HUES64 (cell line): ENCODE measurements around the gene INSM1.
A peak's percentile ranks its signal among the peaks of the same experiment; 100 is the strongest.

ENCODE experiments used
- H3K27ac ChIP-seq: 2 replicates; pipeline ENCODE4 v1.7.0; 2013; ENCODE audit warnings: low read depth, low read length, inconsistent platforms
- H3K27me3 ChIP-seq: 2 replicates; pipeline ENCODE4 v1.6.1; 2013; ENCODE audit warnings: mild to moderate bottlenecking, low read length; ENCODE audit not compliant: insufficient read depth
- H3K36me3 ChIP-seq: 2 replicates; pipeline ENCODE4 v1.6.1; 2013; ENCODE audit warnings: mild to moderate bottlenecking, low read length; ENCODE audit not compliant: insufficient read depth
- H3K4me1 ChIP-seq: 2 replicates; pipeline ENCODE4 v1.6.1; 2013; ENCODE audit warnings: mild to moderate bottlenecking, low read length, moderate library complexity; ENCODE audit not compliant: insufficient read depth
- H3K4me3 ChIP-seq: 2 replicates; pipeline ENCODE4 v1.5.1; 2013; ENCODE audit warnings: mild to moderate bottlenecking, low read length, moderate library complexity
- H3K9ac ChIP-seq: 2 replicates; pipeline ENCODE4 v1.6.1; 2013; ENCODE audit warnings: mild to moderate bottlenecking, low read depth, low read length
- H3K9me3 ChIP-seq: 2 replicates; pipeline ENCODE4 v1.6.1; 2013; ENCODE audit warnings: low read depth, low read length; ENCODE audit not compliant: insufficient read depth
- WGBS: fragments of 150-250, 120-280 bp; methylation state at CpG from one replicate; pipeline ENCODE4 v1.1.7; 2013; ENCODE audit warnings: missing lambda C conversion rate; 5-methylcytosine and 5-hydroxymethylcytosine counted together

Gene INSM1

GRCh38 chr20:20370094-20370575, 2.2 kb downstream of the INSM1 start:
- H3K27me3 ChIP-seq = peaks cover 100% of the 10 kb centered on the region
- H3K36me3 ChIP-seq = no peaks in the 10 kb centered on the region
- no peak overlapping the region for H3K27ac ChIP-seq
- no peak overlapping the region for H3K9ac ChIP-seq
- H3K4me1 ChIP-seq = peaks cover 45% of the 10 kb centered on the region
- no peaks in the 10 kb centered on the region for H3K9me3 ChIP-seq
- 4% methylated on average over 7 of the region's 10 CpGs for WGBS
- H3K4me3 ChIP-seq = peak overlapping the region; percentile 48

- Histone ChIP-seq H3K4me3 (peak overlapping the region; percentile 21), H3K4me1 (peaks cover 37% of the 10 kb centered on the region), H3K9ac (0 out of 2 replicates have a peak overlapping the region, but pooled peaks have one; percentile 19), H3K27ac (peak overlapping the region; percentile 78), H3K27me3 (peaks cover 99% of the 10 kb centered on the region), H3K9me3 (no peaks in the 10 kb centered on the region), H3K36me3 (no peaks in the 10 kb centered on the region)
- 16% methylated on average over 7 of the region's 7 CpGs for WGBS
These were observed 3.2 kb downstream of the INSM1 start for GRCh38 chr20:20371083-20371482.

DNA sequence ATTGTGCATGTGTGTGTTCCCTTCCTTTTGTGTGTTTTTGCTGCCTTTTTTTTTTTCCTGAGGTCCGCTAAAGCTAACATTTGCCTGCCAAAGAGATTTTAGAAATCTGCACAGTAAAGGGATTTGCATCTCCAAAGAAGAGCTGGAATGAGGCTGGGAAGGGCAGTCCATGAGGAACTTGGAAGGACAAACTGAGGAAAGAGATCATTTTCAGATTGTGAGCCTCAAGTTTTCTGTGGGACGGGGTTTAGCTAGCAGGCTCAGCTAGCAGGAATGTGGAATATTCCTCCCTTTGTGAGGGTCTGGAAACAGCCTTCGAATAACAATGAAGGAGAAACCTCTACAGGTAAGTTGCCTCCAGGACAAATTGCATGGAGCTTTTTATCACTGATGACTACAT, 3.8 kb downstream of the INSM1 start:
- Histone ChIP-seq H3K9me3 (no peaks in the 10 kb centered on the region), H3K27ac (peak overlapping the region; percentile 78), H3K9ac (peak overlapping the region; percentile 19; the same call in 1 of the 2 replicates), H3K27me3 (peaks cover 93% of the 10 kb centered on the region), H3K4me3 (peak overlapping the region; percentile 21), H3K4me1 (peaks cover 33% of the 10 kb centered on the region), H3K36me3 (no peaks in the 10 kb centered on the region)
- 0% methylated on average over 3 of the region's 3 CpGs for WGBS

- no peak overlapping the region for H3K27ac ChIP-seq
- no peaks in the 10 kb centered on the region for H3K9me3 ChIP-seq
- H3K4me3 ChIP-seq = no peak overlapping the region
- H3K4me1 ChIP-seq = peaks cover 33% of the 10 kb centered on the region
- no peak overlapping the region for H3K9ac ChIP-seq
- WGBS = 68% methylated on average over 17 of the region's 17 CpGs
- peaks cover 79% of the 10 kb centered on the region for H3K27me3 ChIP-seq
- no peaks in the 10 kb centered on the region for H3K36me3 ChIP-seq
These were observed 5.2 kb downstream of the INSM1 start for GRCh38 chr20:20373091-20373571.

GRCh38 chr20:20375862-20376261, 8.0 kb downstream of the INSM1 start:
- H3K4me3 ChIP-seq = no peak overlapping the region
- no peaks in the 10 kb centered on the region for H3K36me3 ChIP-seq
- H3K9me3 ChIP-seq = peaks cover 1% of the 10 kb centered on the region; the same call in 1 of the 2 replicates
- peaks cover 52% of the 10 kb centered on the region for H3K27me3 ChIP-seq
- 89% methylated on average over 8 of the region's 8 CpGs for WGBS
- H3K27ac ChIP-seq = no peak overlapping the region
- H3K4me1 ChIP-seq = peaks cover 25% of the 10 kb centered on the region
- H3K9ac ChIP-seq = no peak overlapping the region

- H3K27me3 ChIP-seq = no peaks in the 10 kb centered on the region
- no peak overlapping the region for H3K27ac ChIP-seq
These were observed 18.3 kb downstream of the INSM1 start for GRCh38 chr20:20386192-20386591.

DNA sequence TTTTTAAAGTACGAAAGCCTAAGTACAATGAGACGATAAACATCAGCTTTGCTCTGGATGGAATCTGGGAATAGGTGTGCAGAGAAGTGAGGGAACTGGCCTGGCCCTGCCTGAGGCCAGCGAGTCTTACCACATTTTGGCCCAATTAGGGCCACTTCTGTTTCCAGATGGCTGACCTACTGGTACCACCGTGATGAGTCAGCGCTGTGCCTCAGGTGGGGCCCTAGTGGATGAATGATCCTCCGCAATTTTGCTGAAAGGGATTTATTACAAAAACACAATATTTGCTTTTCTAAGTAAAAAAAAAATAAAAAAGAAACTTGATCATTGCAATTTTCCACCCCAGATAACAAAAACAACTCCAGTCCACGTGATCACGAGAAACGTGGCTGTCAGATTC, 22.5 kb downstream of the INSM1 start:
- H3K4me3 ChIP-seq = no peak overlapping the region
- no peak overlapping the region for H3K27ac ChIP-seq
- H3K36me3 ChIP-seq = 0 out of 2 replicates have a peak, but pooled peaks cover 3% of the 10 kb centered on the region
- H3K4me1 ChIP-seq = no peaks in the 10 kb centered on the region
- no peaks in the 10 kb centered on the region for H3K9me3 ChIP-seq
- H3K9ac ChIP-seq = no peak overlapping the region
- WGBS = 96% methylated on average over 9 of the region's 9 CpGs
- H3K27me3 ChIP-seq = no peaks in the 10 kb centered on the region

More at GRCh38 chr20:20386192-20386591, 18.3 kb downstream of the INSM1 start:
- Histone ChIP-seq H3K9ac (no peak overlapping the region), H3K9me3 (no peaks in the 10 kb centered on the region), H3K4me1 (no peaks in the 10 kb centered on the region), H3K4me3 (no peak overlapping the region), H3K36me3 (no peaks in the 10 kb centered on the region)
- WGBS = 86% methylated on average over 8 of the region's 9 CpGs

DNA sequence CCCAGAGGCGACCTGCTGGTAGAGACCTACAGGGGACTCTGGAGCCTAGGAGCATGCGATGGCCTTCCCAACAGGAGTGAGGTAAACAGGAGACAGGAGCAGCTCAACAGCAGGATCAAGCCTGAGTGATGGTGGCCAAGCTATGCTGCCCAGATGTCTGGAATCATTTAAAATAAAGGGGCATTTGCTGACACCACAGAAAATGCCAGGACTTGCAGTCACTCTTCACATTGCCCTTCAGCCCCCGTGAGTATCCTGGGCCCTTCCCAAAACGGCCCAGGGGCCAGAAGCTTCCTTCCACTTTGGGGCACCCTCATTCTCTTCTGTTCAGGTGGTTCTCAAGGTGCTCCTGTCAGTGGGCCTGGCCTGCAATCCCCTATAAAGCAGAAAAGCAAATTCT, 23.2 kb downstream of the INSM1 start:
- peaks cover 4% of the 10 kb centered on the region for H3K4me1 ChIP-seq
- no peaks in the 10 kb centered on the region for H3K9me3 ChIP-seq
- H3K4me3 ChIP-seq = no peak overlapping the region
- H3K27me3 ChIP-seq = no peaks in the 10 kb centered on the region
- WGBS = 91% methylated on average over 4 of the region's 4 CpGs
- no peak overlapping the region for H3K27ac ChIP-seq
- 0 out of 2 replicates have a peak, but pooled peaks cover 3% of the 10 kb centered on the region for H3K36me3 ChIP-seq
- no peak overlapping the region for H3K9ac ChIP-seq

DNA sequence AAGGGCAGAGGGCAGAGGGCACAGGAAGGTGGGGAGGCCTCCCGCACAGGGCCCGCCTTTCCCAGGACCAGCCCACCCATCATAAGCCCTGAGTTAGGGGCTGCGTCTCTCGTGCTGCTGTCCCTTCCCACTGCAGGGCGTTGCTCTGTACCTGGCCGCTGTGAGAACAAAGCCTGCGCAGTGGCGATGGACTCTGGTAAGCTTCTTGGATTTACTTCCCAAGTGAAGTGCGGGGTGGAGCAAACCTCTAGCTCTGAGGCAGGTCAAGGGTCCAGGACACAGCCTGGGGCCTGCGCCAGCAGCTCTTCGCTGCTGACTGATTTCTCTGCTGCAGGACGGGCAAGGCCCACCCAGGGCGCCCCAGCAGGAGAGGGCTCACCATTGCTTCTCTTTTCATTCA, 23.9 kb downstream of the INSM1 start:
- Histone ChIP-seq H3K9ac (no peak overlapping the region), H3K4me1 (peaks cover 4% of the 10 kb centered on the region), H3K4me3 (no peak overlapping the region), H3K9me3 (no peaks in the 10 kb centered on the region), H3K27me3 (no peaks in the 10 kb centered on the region), H3K36me3 (0 out of 2 replicates have a peak, but pooled peaks cover 3% of the 10 kb centered on the region), H3K27ac (no peak overlapping the region)
- WGBS = 98% methylated on average over 13 of the region's 13 CpGs

GRCh38 chr20:20393207-20394120, 25.6 kb downstream of the INSM1 start:
- Histone ChIP-seq H3K9ac (no peak overlapping the region), H3K4me1 (peaks cover 4% of the 10 kb centered on the region), H3K27ac (no peak overlapping the region), H3K9me3 (no peaks in the 10 kb centered on the region), H3K36me3 (0 out of 2 replicates have a peak, but pooled peaks cover 3% of the 10 kb centered on the region), H3K27me3 (no peaks in the 10 kb centered on the region), H3K4me3 (no peak overlapping the region)
- 96% methylated on average over 19 of the region's 20 CpGs for WGBS

DNA sequence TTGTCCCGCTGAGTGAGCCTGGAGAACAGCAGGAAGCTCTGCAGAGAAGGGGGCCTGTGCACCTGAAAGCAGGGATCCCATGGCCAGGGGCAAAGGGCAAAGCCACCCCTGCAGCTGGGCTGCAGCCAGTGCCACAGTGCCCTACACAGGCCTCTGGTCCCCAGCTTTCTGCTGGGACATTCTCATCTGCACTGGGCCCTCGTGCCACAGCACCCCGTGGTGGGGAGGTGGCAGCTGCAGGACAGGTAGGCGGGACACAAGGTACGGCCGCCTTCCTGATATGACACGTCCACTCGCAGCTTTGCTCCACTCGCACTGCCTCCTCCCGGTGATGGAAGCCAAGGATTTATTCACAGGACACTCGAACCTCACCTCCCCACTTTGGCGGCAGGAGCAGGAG, 27.2 kb downstream of the INSM1 start:
- Histone ChIP-seq H3K9me3 (no peaks in the 10 kb centered on the region), H3K9ac (no peak overlapping the region)

More for the DNA sequence above, 27.2 kb downstream of the INSM1 start:
- Histone ChIP-seq H3K4me1 (peaks cover 4% of the 10 kb centered on the region), H3K27ac (no peak overlapping the region), H3K4me3 (no peak overlapping the region), H3K27me3 (no peaks in the 10 kb centered on the region), H3K36me3 (0 out of 2 replicates have a peak, but pooled peaks cover 3% of the 10 kb centered on the region)
- WGBS = 94% methylated on average over 12 of the region's 12 CpGs
